Fibroblast of lung (primary cell): ENCODE measurements around the gene SKP2.

Experiments used
- CTCF ChIP-seq, 2 donors: IDR thresholded peaks in 1 of 2; conservative IDR thresholded peaks in 1 of 2; 1 replicate in 1 of 2; 2 replicates in 1 of 2; pipeline ENCODE4 v1.5.1; 2011 to 2012; ENCODE audit warnings: low read length in 2 of 2, control low read depth in 1 of 2, inconsistent platforms in 1 of 2, low read depth in 1 of 2, mild to moderate bottlenecking in 1 of 2
- EZH2 ChIP-seq: IDR thresholded peaks from 2 replicates; pipeline ENCODE4 v1.5.1; 2012; ENCODE audit warnings: low read length, control low read depth, mild to moderate bottlenecking; ENCODE audit errors: missing control alignments

- no peak for TF ChIP-seq CTCF (conservative IDR thresholded peaks at IDR 0.05 in 1 of 2, IDR thresholded peaks at IDR 0.05 in 1 of 2; ENCODE audit: low read depth in 1 of 2, low read length in 2 of 2)
- TF ChIP-seq EZH2: no peak
These were observed 48.6 kb downstream of the SKP2 start for GRCh38 chr5:36200513-36200912.
